H1 (cell line): ENCODE measurements around the gene ROR1. TPM values are rescaled to one million over a fixed set of nuclear protein-coding genes. Genes with fewer than 3 reads are reported as not detected.

Source experiments
- CTCF ChIA-PET: fragments of 300-600 bp; sonication (Branson Sonifier 250); formaldehyde crosslinking; loops from one replicate; lab custom pipeline; 2021; ENCODE audit not compliant: partially characterized antibody; lab: Charles Lee
- POLR2A ChIA-PET: fragments of 300-600 bp; sonication (Branson Sonifier 250); formaldehyde crosslinking; loops from one replicate; lab custom pipeline; 2021; ENCODE audit warnings: inconsistent platforms; ENCODE audit not compliant: partially characterized antibody; lab: Charles Lee
- DNase-seq, 2 experiments: peaks; one replicate each; pipeline versions ENCODE4 v3.0.0 to v3.0.0-alpha.2; 2010 to 2022; ENCODE audit warnings: low spot score in 2 of 2, low read depth in 1 of 2, mixed read lengths in 1 of 2
- FAIRE-seq: peaks from 2 replicates; lab custom pipeline; 2011; peaks lifted over from hg19 to GRCh38; lab: Jason Lieb, UNC
- H2AFZ ChIP-seq: 2 replicates; pipeline ENCODE4 v1.8.1; 2012; ENCODE audit warnings: low read length, inconsistent platforms
- H2AK5ac ChIP-seq: 2 replicates; pipeline ENCODE4 v1.6.1; 2013; ENCODE audit warnings: low read depth, low read length
- H2BK120ac ChIP-seq: replicated peaks from 2 replicates; pipeline ENCODE3; 2013; ENCODE audit warnings: low read depth, low read length, inconsistent platforms
- H2BK12ac ChIP-seq: 2 replicates; pipeline ENCODE4 v1.6.1; 2013; ENCODE audit warnings: low read depth, low read length
- H2BK15ac ChIP-seq: 2 replicates; pipeline ENCODE4 v1.6.1; 2013; ENCODE audit warnings: low read length
- H2BK20ac ChIP-seq: 2 replicates; pipeline ENCODE4 v1.6.1; 2013; ENCODE audit warnings: low read length
- H2BK5ac ChIP-seq: 2 replicates; pipeline ENCODE4 v1.6.1; 2013; ENCODE audit warnings: low read depth, low read length
- H3K14ac ChIP-seq: 2 replicates; pipeline ENCODE4 v1.6.1; 2013; ENCODE audit warnings: inconsistent platforms; ENCODE audit not compliant: insufficient read length
- H3K18ac ChIP-seq: 2 replicates; pipeline ENCODE4 v1.6.1; 2013; ENCODE audit warnings: low read length; ENCODE audit errors: extremely low read depth
- H3K23ac ChIP-seq: 2 replicates; pipeline ENCODE4 v1.6.1; 2013; ENCODE audit warnings: inconsistent platforms; ENCODE audit not compliant: insufficient read length
- H3K23me2 ChIP-seq: 2 replicates; pipeline ENCODE4 v1.6.1; 2013; ENCODE audit warnings: low read depth, low read length
- H3K27ac ChIP-seq: 2 replicates; pipeline ENCODE4 v1.6.1; 2011; ENCODE audit warnings: low read depth, low read length, inconsistent platforms
- H3K27me3 ChIP-seq, 4 experiments: replicated peaks in 1 of 4; 1 replicate in 1 of 4; 2 replicates in 3 of 4; pipeline versions ENCODE4 v1.6.1 to v1.8.1; 2011 to 2013; ENCODE audit warnings: low read length in 3 of 4, mild to moderate bottlenecking in 3 of 4, inconsistent platforms in 2 of 4, mixed read lengths in 2 of 4, moderate library complexity in 1 of 4; ENCODE audit not compliant: control insufficient read depth in 3 of 4, insufficient read depth in 3 of 4; ENCODE audit errors: extremely low read depth in 1 of 4
- H3K36me3 ChIP-seq, 4 experiments: 2 replicates each; pipeline versions ENCODE4 v1.6.1 to v1.8.1; 2011 to 2013; ENCODE audit warnings: mild to moderate bottlenecking in 4 of 4, low read length in 3 of 4, moderate library complexity in 2 of 4, control low read depth in 1 of 4, inconsistent platforms in 1 of 4; ENCODE audit not compliant: insufficient read depth in 4 of 4, control insufficient read depth in 2 of 4
- H3K4ac ChIP-seq: replicated peaks from 2 replicates; pipeline ENCODE3; 2013; ENCODE audit warnings: low read length, low read depth, mixed read lengths, inconsistent platforms; ENCODE audit not compliant: insufficient read length
- H3K4me1 ChIP-seq, 4 experiments: replicated peaks in 1 of 4; 1 replicate in 1 of 4; 2 replicates in 3 of 4; pipeline versions ENCODE4 v1.6.1 to v1.8.1; 2011 to 2013; ENCODE audit warnings: low read length in 3 of 4, inconsistent platforms in 2 of 4, mixed read lengths in 1 of 4; ENCODE audit not compliant: insufficient read depth in 4 of 4, control insufficient read depth in 3 of 4
- H3K4me2 ChIP-seq, 2 experiments: 2 replicates each; pipeline versions ENCODE4 v1.6.1 to v1.8.1; 2011 to 2013; ENCODE audit warnings: low read depth in 2 of 2, low read length in 2 of 2, control low read depth in 1 of 2, inconsistent platforms in 1 of 2, mild to moderate bottlenecking in 1 of 2; ENCODE audit not compliant: insufficient read depth in 1 of 2
- H3K4me3 ChIP-seq, 4 experiments: fragments of 200-600, 300-600 bp in 1 of 4; sonication (generic), shearing (Covaris generic), sonication (Bioruptor Twin) in 1 of 4; 2 replicates each; pipeline versions ENCODE4 v1.5.1 to v1.8.1; 2011 to 2016; ENCODE audit warnings: low read length in 4 of 4, low read depth in 3 of 4, control low read depth in 2 of 4, inconsistent platforms in 2 of 4, mild to moderate bottlenecking in 2 of 4, mixed read lengths in 1 of 4, moderate library complexity in 1 of 4; ENCODE audit not compliant: insufficient read depth in 2 of 4; ENCODE audit errors: extremely low read depth in 1 of 4
- H3K56ac ChIP-seq: replicated peaks from 2 replicates; pipeline ENCODE3; 2013; ENCODE audit warnings: low read depth, mild to moderate bottlenecking, mixed read lengths, low read length, inconsistent platforms; ENCODE audit not compliant: insufficient read length
- H3K79me1 ChIP-seq: 2 replicates; pipeline ENCODE4 v1.6.1; 2013; ENCODE audit warnings: low read depth, low read length, control low read depth
- H3K79me2 ChIP-seq, 2 experiments: 2 replicates each; pipeline versions ENCODE4 v1.6.1 to v1.8.1; 2012 to 2013; ENCODE audit warnings: low read length in 2 of 2, mild to moderate bottlenecking in 2 of 2, inconsistent platforms in 1 of 2; ENCODE audit not compliant: insufficient read depth in 2 of 2, control insufficient read depth in 1 of 2
- H3K9ac ChIP-seq, 4 experiments: replicated peaks in 1 of 4; 1 replicate in 1 of 4; 2 replicates in 3 of 4; pipeline versions ENCODE4 v1.6.1 to v1.8.1; 2011 to 2013; ENCODE audit warnings: low read depth in 3 of 4, low read length in 3 of 4, control low read depth in 2 of 4, mild to moderate bottlenecking in 2 of 4, moderate library complexity in 2 of 4, inconsistent platforms in 1 of 4; ENCODE audit errors: extremely low read depth in 1 of 4
- H3K9me3 ChIP-seq, 2 experiments: 2 replicates each; pipeline versions ENCODE4 v1.6.1 to v1.8.1; 2012 to 2013; ENCODE audit warnings: mild to moderate bottlenecking in 2 of 2, moderate library complexity in 2 of 2, control low read depth in 1 of 2, inconsistent platforms in 1 of 2, low read depth in 1 of 2, low read length in 1 of 2, mixed read lengths in 1 of 2; ENCODE audit not compliant: insufficient read depth in 2 of 2
- H4K20me1 ChIP-seq, 2 experiments: replicated peaks in 1 of 2; 2 replicates each; pipeline versions ENCODE3 to v1.8.1; 2011 to 2013; ENCODE audit warnings: inconsistent platforms in 2 of 2, low read length in 2 of 2, mild to moderate bottlenecking in 1 of 2; ENCODE audit not compliant: insufficient read depth in 2 of 2, control insufficient read depth in 1 of 2
- H4K5ac ChIP-seq: 2 replicates; pipeline ENCODE4 v1.6.1; 2013; ENCODE audit warnings: low read length, low read depth, mixed read lengths, inconsistent platforms; ENCODE audit not compliant: insufficient read length
- H4K8ac ChIP-seq: 2 replicates; pipeline ENCODE4 v1.8.0; 2013; ENCODE audit warnings: mild to moderate bottlenecking, moderate library complexity, low read length, inconsistent platforms; ENCODE audit not compliant: insufficient read depth; ENCODE audit errors: extremely low read depth
- H4K91ac ChIP-seq: replicated peaks from 2 replicates; pipeline ENCODE3; 2013; ENCODE audit warnings: low read length, mixed read lengths, inconsistent platforms; ENCODE audit not compliant: insufficient read length
- ASH2L ChIP-seq: fragments of 200-600, 300-600 bp; sonication (generic); IDR thresholded peaks from one replicate; pipeline ENCODE4 v1.7.1; 2017; ENCODE audit warnings: low read length
- HDAC2 ChIP-seq, 2 experiments: fragments of 300-600 bp in 1 of 2; sonication (generic) in 1 of 2; IDR thresholded peaks; 2 replicates each; pipeline ENCODE4 v1.6.1; 2011 to 2012; ENCODE audit warnings: low read depth in 2 of 2, low read length in 2 of 2, mild to moderate bottlenecking in 2 of 2, moderate library complexity in 2 of 2, borderline replicate concordance in 1 of 2, inconsistent platforms in 1 of 2
- NRF1 ChIP-seq: IDR thresholded peaks from 2 replicates; pipeline ENCODE4 v1.6.1; 2011; ENCODE audit warnings: mild to moderate bottlenecking, low read depth, low read length, improper control_type of control experiment
- TEAD4 ChIP-seq: IDR thresholded peaks from 2 replicates; pipeline ENCODE4 v1.6.1; 2012; ENCODE audit warnings: low read depth, low read length, inconsistent platforms, mixed read lengths
- WGBS, 2 experiments: shearing (Covaris generic) in 1 of 2; methylation state at CpG; one replicate each; pipeline versions ENCODE4 v1.1.6 to v1.1.7; 2013 to 2015; ENCODE audit warnings: low lambda C conversion rate in 2 of 2, mixed read lengths in 2 of 2, inconsistent platforms in 1 of 2, low coverage in 1 of 2, missing lambda C conversion rate in 1 of 2; ENCODE audit not compliant: insufficient replicate concordance in 2 of 2, insufficient coverage in 1 of 2, insufficient read length in 1 of 2; ENCODE audit errors: extremely low coverage in 1 of 2, missing lambda C conversion rate in 1 of 2; 5-methylcytosine and 5-hydroxymethylcytosine counted together
- polyA plus RNA-seq, 7 experiments: library from polyadenylated mRNA; depleted of rRNA in 3 of 7; stranded (reverse) in 5 of 7; unstranded in 2 of 7; fragments of >200 nt in 5 of 7; fragments of 200-250 nt in 2 of 7; gene quantifications; 1 replicate in 5 of 7; 2 replicates in 1 of 7; 4 replicates in 1 of 7; pipeline versions ENCODE4 v1.2.1 to v1.2.3, GENCODE V29; 2011 to 2013; ENCODE audit warnings: missing spikeins in 2 of 7, mixed read lengths in 2 of 7
- total RNA-seq: library from RNA; stranded (reverse); fragmentation: NEBNext Ultra II Directional; extraction: Animal tissue kit (Norgen Biotek cat#: 25700); gene quantifications from 2 replicates; pipeline ENCODE4 v1.2.1, GENCODE V29; 2021
- TF ChIP-seq, protein P1 (sequence below): IDR thresholded peaks from 2 replicates; pipeline ENCODE4 v1.6.1; 2012; ENCODE audit warnings: low read length, inconsistent platforms

Gene ROR1
- total and polyA plus RNA-seq, 2 of the 8 experiments (the other 6 are each of a cell fraction or from before 2014, with no cell fraction given) = 33.6 to 73.6 TPM

DNA sequence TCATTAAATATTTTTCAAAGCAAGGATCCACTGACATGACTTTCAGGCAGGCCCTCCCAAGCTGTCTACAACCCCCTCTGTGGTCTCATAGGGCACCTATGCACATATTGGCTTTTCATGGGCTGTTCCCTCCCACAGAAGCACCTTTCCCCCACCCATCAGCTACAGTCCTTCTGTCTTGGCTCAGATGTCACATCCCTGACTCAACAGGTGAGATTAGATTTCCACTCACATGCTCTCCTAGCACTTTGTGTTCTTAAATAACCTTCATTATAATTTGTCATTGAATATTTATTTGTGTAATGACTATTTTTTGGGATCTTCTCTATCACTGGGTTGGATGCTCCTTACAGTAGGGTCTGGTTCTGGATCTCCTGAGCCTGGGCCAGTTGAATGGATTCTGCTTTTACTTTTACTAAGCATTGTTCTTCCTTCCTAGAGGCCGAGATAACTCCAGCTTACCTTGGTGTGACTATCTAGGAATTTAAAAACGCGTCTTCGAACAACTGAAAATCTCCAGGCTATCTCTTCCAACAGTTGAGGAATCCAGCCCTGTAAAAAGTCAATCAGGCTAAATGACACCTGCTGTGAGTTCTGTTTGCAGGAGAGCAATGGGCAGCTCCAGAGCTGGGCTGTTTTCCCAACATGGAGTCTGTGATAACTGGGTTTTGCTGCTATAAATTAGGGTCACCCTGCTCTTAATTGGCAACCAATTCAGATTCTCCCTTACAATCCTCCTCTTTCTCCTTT lies 16.2 kb downstream of the ROR1 start:
- FAIRE-seq (peak; percentile 90), DNase-seq (no peak)
- POLR2A ChIA-PET = interaction anchor here (1.3 to 2.8 kb wide), 3 partner anchors 10 to 15 kb away, joined by 4 to 15 read pairs (median 8); no protein-coding TSS in a partner anchor
- peak overlapping the region; percentile 96 for H2BK20ac ChIP-seq
- H4K8ac ChIP-seq = no peak overlapping the region
- WGBS, 2 experiments = 50% methylated on average over 4 of the region's 4 CpGs; no CpG with 5 or more reads in 1 of the 2 experiments
- no peak overlapping the region for H3K23ac ChIP-seq
- H4K5ac ChIP-seq = peak overlapping the region; percentile 33
- CTCF ChIA-PET = interaction anchor here (1.0 to 1.8 kb wide), 6 partner anchors 9 to 424 kb away, joined by 3 to 7 read pairs (median 4); partner anchors contain the start of gene ROR1
- H2AFZ ChIP-seq = no peak overlapping the region
- H3K27ac ChIP-seq = no peak overlapping the region; the same call in 1 of the 2 replicates
- no peaks in the 10 kb centered on the region for H3K36me3 ChIP-seq
- peak overlapping the region; percentile 11; the same call in 1 of the 2 replicates for H2AK5ac ChIP-seq
- H3K79me1 ChIP-seq = peaks cover 16% of the 10 kb centered on the region
- H3K14ac ChIP-seq = no peak overlapping the region
- H4K20me1 ChIP-seq = peaks cover 0 to 2% of the 10 kb centered on the region in 2 experiments
- H3K4me2 ChIP-seq = peak overlapping the region; percentile 55 to 65
- H2BK5ac ChIP-seq = peak overlapping the region; percentile 95
- no peak overlapping the region for H3K56ac ChIP-seq
- peak overlapping the region; percentile 48 for H4K91ac ChIP-seq
- peak overlapping the region; percentile 62; the same call in 1 of the 2 replicates for H2BK12ac ChIP-seq
- TF ChIP-seq, protein P1, sequence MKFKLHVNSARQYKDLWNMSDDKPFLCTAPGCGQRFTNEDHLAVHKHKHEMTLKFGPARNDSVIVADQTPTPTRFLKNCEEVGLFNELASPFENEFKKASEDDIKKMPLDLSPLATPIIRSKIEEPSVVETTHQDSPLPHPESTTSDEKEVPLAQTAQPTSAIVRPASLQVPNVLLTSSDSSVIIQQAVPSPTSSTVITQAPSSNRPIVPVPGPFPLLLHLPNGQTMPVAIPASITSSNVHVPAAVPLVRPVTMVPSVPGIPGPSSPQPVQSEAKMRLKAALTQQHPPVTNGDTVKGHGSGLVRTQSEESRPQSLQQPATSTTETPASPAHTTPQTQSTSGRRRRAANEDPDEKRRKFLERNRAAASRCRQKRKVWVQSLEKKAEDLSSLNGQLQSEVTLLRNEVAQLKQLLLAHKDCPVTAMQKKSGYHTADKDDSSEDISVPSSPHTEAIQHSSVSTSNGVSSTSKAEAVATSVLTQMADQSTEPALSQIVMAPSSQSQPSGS = 0 out of 2 replicates have a peak, but pooled peaks have one; percentile 33
- TF ChIP-seq NRF1 = no peak
- TF ChIP-seq ASH2L = peak; percentile 4
- no peak for TF ChIP-seq HDAC2 (IDR thresholded peaks at IDR 0.05; ENCODE audit: borderline replicate concordance in 1 of 2, low read depth in 2 of 2, low read length in 2 of 2)
- no peak for TF ChIP-seq TEAD4
- H3K18ac ChIP-seq = peak overlapping the region; percentile 78; the same call in 1 of the 2 replicates
- peaks cover 26 to 94% of the 10 kb centered on the region in 2 experiments for H3K79me2 ChIP-seq
- H3K4me1 ChIP-seq = peaks cover 41 to 74% (median 63%) of the 10 kb centered on the region in 4 experiments
- peak overlapping the region in 1 of 4 experiments; percentile 26; a peak in 1 of 8 replicates for H3K4me3 ChIP-seq
- H3K9ac ChIP-seq = no peak overlapping the region
- H2BK120ac ChIP-seq = peak overlapping the region; percentile 81
- H3K27me3 ChIP-seq = no peaks in the 10 kb centered on the region
- H2BK15ac ChIP-seq = peak overlapping the region; percentile 6; the same call in 1 of the 2 replicates
- H3K23me2 ChIP-seq = no peaks in the 10 kb centered on the region
- peak overlapping the region; percentile 69 for H3K4ac ChIP-seq
- H3K9me3 ChIP-seq = no peaks in the 10 kb centered on the region
